Mammary epithelial cell (primary cell): ENCODE measurements around the gene UBL7.

Experiments
- CTCF ChIP-seq, 2 donors: IDR thresholded peaks in 1 of 2; conservative IDR thresholded peaks in 1 of 2; 2 replicates each; pipeline ENCODE4 v1.5.1; 2011 to 2012; ENCODE audit warnings: inconsistent platforms in 2 of 2, low read length in 2 of 2, mild to moderate bottlenecking in 2 of 2, control low read depth in 1 of 2, low read depth in 1 of 2; ENCODE audit not compliant: insufficient read depth in 1 of 2; ENCODE audit errors: extremely low read depth in 1 of 2
- EZH2 ChIP-seq: IDR thresholded peaks from 2 replicates; pipeline ENCODE4 v1.6.1; 2012; ENCODE audit warnings: low read length, inconsistent platforms, borderline replicate concordance

- no peak for TF ChIP-seq CTCF (conservative IDR thresholded peaks at IDR 0.05 in 1 of 2, IDR thresholded peaks at IDR 0.05 in 1 of 2; ENCODE audit: extremely low read depth in 1 of 2, insufficient read depth in 1 of 2, low read depth in 1 of 2, low read length in 2 of 2)
- TF ChIP-seq EZH2: no peak
These were observed 35.3 kb downstream of the UBL7 start for GRCh38 chr15:74425630-74426029.
